Muscle of leg (tissue), 11 donors: ENCODE results near the gene NPAS3. TPM values are rescaled to one million over a fixed set of nuclear protein-coding genes. Genes with fewer than 3 reads are reported as not detected.

Experiments
- DNase-seq: peaks from one replicate; pipeline ENCODE4 v3.0.0; 2013
- H3K27ac ChIP-seq: one replicate; pipeline ENCODE4 v1.5.1; 2013; ENCODE audit warnings: mild to moderate bottlenecking, low read length, control low read depth
- H3K27me3 ChIP-seq: one replicate; pipeline ENCODE4 v1.6.1; 2013; ENCODE audit warnings: low read length; ENCODE audit not compliant: control insufficient read depth, insufficient read depth
- H3K36me3 ChIP-seq: one replicate; pipeline ENCODE4 v1.6.1; 2013; ENCODE audit warnings: low read length; ENCODE audit not compliant: control insufficient read depth, insufficient read depth
- H3K4me1 ChIP-seq: one replicate; pipeline ENCODE4 v1.6.1; 2013; ENCODE audit warnings: low read length; ENCODE audit not compliant: control insufficient read depth, insufficient read depth
- H3K4me3 ChIP-seq: one replicate; pipeline ENCODE4 v1.5.1; 2013; ENCODE audit warnings: low read length, control low read depth
- H3K9me3 ChIP-seq: replicated peaks from 2 replicates; pipeline ENCODE4 v1.6.1; 2013; ENCODE audit warnings: low read depth, low read length; ENCODE audit not compliant: control insufficient read depth
- WGBS: methylation state at CpG from one replicate; pipeline ENCODE4 v1.1.5; 2013; ENCODE audit warnings: missing lambda C conversion rate; ENCODE audit not compliant: insufficient coverage; 5-methylcytosine and 5-hydroxymethylcytosine counted together
- polyA plus RNA-seq, 8 donors: library from polyadenylated mRNA; unstranded; fragments of 120-200 nt; gene quantifications; one replicate each; pipeline versions ENCODE4 v1.2.1 to v1.2.3, GENCODE V29; 2013; ENCODE audit warnings: inconsistent platforms in 1 of 8, low replicate concordance in 1 of 8; ENCODE audit not compliant: insufficient read length in 8 of 8, insufficient read depth in 1 of 8
- total RNA-seq: library from RNA; stranded (reverse); fragments of 120-200 nt; gene quantifications from one replicate; pipeline ENCODE4 v1.2.4, GENCODE V29; 2013

NPAS3 gene
- total and polyA plus RNA-seq, 9 donors = 3.4 to 7.6 (median 5.1) TPM

DNA sequence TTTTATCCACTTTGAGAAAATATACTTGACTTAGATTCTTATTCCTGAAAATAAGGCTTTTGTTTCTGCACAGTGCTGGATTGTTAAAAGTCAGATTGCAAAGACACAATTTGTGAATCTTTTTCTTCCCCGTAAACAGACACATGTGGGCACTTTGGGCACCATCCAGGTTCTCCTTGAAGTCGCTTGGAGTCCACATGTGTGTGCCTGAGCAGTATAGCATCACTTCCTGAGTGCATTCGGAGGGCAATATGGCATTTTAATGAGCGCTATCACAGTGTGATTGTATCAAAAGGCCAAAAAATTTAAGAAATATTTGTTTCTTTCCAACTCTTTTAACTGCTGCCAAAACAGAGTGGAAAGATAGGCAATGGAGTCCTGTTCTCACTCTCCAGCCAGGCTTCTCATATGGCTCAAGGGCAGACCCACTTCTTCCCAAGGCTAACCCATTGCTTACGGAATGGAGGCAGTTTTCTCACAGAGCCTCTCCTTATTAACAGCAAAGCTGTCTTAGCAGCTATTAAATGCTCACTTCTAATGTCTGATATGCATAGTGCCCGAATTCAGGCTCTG, 615.1 kb downstream of the NPAS3 start:
- no peaks in the 10 kb centered on the region for H3K9me3 ChIP-seq
- no peak overlapping the region for H3K4me3 ChIP-seq
- H3K27me3 ChIP-seq = no peaks in the 10 kb centered on the region
- no peak for DNase-seq
- no peak overlapping the region for H3K27ac ChIP-seq
- H3K36me3 ChIP-seq = no peaks in the 10 kb centered on the region
- peaks cover 3% of the 10 kb centered on the region for H3K4me1 ChIP-seq
- 67% methylated on average over 2 of the region's 6 CpGs for WGBS

DNA sequence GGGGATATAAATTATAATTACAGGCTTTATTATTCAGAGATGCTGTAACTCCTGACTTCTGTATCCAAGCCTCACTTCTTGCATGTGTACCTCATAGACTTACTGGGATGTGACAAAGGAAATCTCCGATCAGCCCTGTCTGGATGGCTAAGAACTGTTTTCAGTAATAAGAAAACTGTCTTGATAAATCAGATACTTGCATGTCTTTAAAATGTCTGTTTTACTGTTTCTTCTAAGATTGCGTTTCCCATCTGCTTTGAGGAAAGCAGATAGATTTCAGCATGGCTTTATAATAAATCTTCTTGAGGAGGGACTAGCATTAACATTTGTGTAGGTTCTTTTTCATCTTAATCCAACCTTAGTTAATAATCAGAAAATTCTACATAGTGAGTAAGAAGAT, 616.3 kb downstream of the NPAS3 start:
- H3K9me3 ChIP-seq = no peaks in the 10 kb centered on the region
- H3K4me3 ChIP-seq = no peak overlapping the region
- no peaks in the 10 kb centered on the region for H3K27me3 ChIP-seq
- peaks cover 3% of the 10 kb centered on the region for H3K4me1 ChIP-seq
- no peak for DNase-seq
- no peaks in the 10 kb centered on the region for H3K36me3 ChIP-seq
- no CpG with 5 or more reads among the region's 2 CpGs for WGBS
- H3K27ac ChIP-seq = no peak overlapping the region

DNA sequence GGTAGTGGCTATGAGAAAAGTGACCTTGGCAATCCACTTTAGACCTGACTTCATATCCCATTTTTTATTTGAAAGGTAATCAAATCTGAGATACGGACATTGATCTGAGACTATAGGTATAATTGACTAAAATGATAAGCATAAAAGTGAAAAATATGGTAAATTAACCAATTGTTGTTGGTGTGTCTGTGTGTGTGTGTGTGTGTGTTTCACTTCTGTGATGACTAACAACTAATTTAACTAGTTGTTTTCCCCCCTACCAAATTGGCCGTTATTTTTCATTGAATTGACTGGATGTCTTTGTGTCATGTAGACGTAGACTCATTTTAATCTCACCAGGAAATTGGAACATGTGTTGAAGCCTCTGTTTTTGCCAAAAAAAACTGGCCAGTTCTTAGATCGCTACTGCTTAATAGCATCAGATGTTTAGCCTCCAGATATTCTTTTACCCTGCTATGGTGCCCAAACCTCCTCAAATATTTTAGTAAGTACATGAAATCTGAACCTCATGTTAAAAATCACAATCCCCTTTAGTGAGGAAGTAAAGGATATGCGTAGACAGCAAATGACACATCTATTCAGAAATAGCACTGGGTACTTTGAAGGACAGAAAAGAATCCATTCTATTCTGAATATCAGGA, 617.2 kb downstream of the NPAS3 start:
- WGBS = no CpG with 5 or more reads among the region's 5 CpGs
- H3K27ac ChIP-seq = no peak overlapping the region
- H3K4me3 ChIP-seq = no peak overlapping the region
- no peaks in the 10 kb centered on the region for H3K27me3 ChIP-seq
- H3K9me3 ChIP-seq = no peaks in the 10 kb centered on the region
- peaks cover 5% of the 10 kb centered on the region for H3K4me1 ChIP-seq
- DNase-seq = peak; percentile 64
- H3K36me3 ChIP-seq = no peaks in the 10 kb centered on the region

DNA sequence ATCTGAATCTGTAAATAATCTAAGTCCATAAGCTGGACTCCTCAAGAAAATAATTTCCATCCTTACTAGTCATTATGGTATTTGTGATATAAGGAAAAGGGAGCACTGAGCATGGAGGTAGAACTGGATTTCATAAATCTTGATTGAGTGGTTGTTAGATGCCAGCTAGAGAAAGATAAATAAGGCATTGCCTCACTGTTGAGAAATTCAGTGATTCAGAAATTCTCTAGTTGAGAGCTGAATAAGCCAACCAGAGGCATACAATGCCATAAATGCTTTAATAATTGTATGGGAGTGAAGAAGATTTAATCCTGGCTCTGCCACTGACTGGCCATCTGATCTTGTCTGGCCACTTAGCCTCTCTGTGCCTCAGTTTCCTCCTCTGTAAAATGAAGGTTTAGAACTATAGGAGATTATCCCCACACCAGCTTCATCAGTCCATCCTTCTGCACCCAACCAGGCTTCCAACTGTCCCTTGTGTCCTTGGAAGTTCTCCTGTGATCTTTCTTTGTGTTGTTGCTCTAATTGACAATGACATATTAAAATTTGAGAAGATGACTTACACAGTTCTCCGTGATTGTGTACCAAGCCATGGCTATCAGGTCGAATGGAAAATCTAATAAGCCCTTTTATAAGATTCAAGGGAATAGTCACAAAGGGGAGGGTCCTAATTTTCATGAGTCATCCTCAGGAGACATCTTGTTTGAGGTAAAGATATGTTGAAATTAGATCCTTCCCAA, 617.9 kb downstream of the NPAS3 start:
- H3K4me1 ChIP-seq = peaks cover 8% of the 10 kb centered on the region
- H3K36me3 ChIP-seq = no peaks in the 10 kb centered on the region
- no peak overlapping the region for H3K27ac ChIP-seq
- H3K4me3 ChIP-seq = no peak overlapping the region
- no CpG with 5 or more reads among the region's 2 CpGs for WGBS
- DNase-seq = no peak
- no peaks in the 10 kb centered on the region for H3K9me3 ChIP-seq
- H3K27me3 ChIP-seq = no peaks in the 10 kb centered on the region

DNA sequence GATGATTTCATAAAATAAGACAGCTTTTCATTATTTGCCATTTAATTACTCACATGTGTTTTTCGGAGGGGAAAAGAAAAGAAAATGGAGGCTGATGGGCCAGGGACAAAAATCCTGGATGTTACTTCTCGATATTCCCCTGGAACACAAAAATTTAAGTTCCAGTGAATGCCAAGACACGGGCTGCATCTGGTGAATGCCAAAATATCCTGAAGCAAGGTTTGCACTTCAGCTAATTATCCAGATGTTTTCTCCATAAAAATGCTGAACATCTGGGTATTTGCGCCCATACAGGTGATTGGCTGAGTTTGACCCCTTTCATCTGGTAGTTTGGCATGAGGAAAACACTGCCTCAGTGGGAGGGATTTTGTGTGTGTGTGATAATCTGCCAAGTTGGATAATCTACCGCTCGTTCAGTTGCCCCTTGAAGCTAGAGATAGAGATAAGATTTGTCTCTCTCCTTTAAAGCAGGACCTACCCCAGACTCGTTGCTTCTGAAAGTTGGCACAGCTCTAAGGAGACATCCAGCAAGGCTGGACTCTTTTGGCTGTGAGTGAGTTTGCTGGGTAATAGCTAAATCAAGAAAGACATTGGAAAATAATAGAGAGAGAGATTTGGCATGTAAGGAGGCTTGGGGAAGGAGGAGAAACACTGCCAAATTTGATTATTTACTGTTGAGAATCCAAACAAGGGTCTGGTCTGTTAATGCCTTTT, 622.2 kb downstream of the NPAS3 start:
- Histone ChIP-seq H3K9me3 (no peaks in the 10 kb centered on the region), H3K4me3 (no peak overlapping the region), H3K27me3 (no peaks in the 10 kb centered on the region), H3K4me1 (peaks cover 8% of the 10 kb centered on the region), H3K36me3 (no peaks in the 10 kb centered on the region), H3K27ac (peak overlapping the region; percentile 59)
- peak; percentile 87 for DNase-seq
- WGBS = 10% methylated on average over 2 of the region's 7 CpGs

DNA sequence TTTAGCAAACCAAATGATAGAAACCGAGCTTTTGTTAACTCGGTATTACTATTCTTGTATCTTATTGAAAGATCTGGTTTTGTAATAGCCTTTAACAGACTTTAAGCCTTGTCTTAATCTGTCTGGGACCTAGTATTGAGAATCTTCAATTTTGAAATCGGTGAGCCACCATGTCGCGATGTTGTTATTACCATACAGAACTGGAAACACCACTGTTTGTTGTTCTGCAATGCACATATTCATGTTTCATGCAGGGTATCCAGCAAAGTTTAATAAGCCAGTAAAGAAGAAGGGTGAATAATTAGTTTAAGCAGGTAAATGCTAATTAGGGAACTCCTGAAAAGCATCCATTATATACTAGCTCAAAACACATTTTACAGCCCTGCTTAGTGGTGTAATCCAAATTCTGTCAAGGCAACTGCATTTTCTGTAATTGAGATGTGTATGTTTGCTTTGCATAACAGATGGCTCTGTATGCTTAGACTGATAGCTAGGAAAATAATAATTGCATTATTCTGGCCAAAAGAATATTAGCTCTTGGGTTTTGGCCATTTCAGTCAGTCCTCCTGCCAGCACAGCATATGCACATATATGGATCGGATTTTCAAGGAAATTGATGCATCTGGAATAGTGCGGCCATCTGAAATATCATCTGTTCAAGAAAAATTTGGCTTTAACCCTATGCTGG, 623.0 kb downstream of the NPAS3 start:
- no peak overlapping the region for H3K27ac ChIP-seq
- H3K9me3 ChIP-seq = no peaks in the 10 kb centered on the region
- WGBS = no CpG with 5 or more reads among the region's 7 CpGs

DNA sequence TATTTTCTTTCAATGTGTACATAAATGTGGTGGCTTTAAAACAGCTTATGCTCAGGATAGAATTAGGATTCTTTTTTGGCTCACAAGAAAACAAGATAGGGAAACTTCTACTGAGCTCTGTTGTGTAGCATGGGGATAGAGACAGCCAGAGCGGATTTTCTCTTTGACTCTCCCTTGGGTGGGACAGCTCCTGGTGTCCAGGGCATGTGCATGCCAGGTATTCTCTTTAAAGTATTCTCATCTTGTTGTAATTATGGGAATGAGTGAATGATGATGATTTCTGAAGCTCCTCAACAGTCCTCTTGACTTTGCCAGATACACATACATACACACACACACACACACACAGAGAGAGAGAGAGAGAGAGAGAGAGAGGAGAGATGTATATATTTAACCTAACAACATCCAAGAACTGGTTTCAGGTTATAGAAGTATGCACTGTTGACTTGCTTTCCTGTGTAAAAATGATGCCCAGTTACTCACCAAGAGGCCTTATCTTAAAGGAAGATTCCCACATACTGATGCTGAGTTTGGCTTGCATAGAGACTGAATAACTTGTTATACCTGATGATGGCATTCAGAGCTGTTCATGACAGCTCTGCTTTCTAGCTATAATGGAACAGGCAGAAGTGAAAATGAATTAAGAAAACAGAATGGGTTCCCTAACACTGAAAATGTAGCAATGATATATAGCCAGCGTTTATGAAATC, 624.7 kb downstream of the NPAS3 start:
- Histone ChIP-seq H3K4me1 (peaks cover 13% of the 10 kb centered on the region), H3K27me3 (no peaks in the 10 kb centered on the region), H3K27ac (peak overlapping the region; percentile 5), H3K4me3 (no peak overlapping the region), H3K36me3 (no peaks in the 10 kb centered on the region), H3K9me3 (no peaks in the 10 kb centered on the region)
- DNase-seq = peak; percentile 84
- WGBS = no CpG with 5 or more reads among the region's 2 CpGs

More for the DNA sequence above, 623.0 kb downstream of the NPAS3 start:
- peak; percentile 94 for DNase-seq
- no peaks in the 10 kb centered on the region for H3K27me3 ChIP-seq
- no peak overlapping the region for H3K4me3 ChIP-seq
- no peaks in the 10 kb centered on the region for H3K36me3 ChIP-seq
- peaks cover 8% of the 10 kb centered on the region for H3K4me1 ChIP-seq

DNA sequence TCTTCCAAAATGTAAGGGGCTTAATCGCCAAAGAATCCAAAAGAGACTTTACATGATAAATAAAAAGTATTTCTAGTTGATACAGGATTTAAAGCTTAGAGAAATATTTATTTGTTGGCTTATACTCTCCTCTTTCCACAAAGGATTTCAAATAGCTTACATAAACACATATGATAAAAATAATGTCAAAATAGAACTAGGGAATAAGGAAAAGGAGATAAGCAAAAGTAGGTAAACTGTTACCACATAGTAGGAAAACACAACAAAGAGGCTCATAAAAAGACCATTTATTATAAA, 625.2 kb downstream of the NPAS3 start:
- peaks cover 13% of the 10 kb centered on the region for H3K4me1 ChIP-seq
- no peak for DNase-seq
- H3K9me3 ChIP-seq = no peaks in the 10 kb centered on the region
- H3K27me3 ChIP-seq = no peaks in the 10 kb centered on the region
- H3K27ac ChIP-seq = no peak overlapping the region
- H3K4me3 ChIP-seq = no peak overlapping the region
- no peaks in the 10 kb centered on the region for H3K36me3 ChIP-seq
- WGBS = no CpG with 5 or more reads among the region's 1 CpG

DNA sequence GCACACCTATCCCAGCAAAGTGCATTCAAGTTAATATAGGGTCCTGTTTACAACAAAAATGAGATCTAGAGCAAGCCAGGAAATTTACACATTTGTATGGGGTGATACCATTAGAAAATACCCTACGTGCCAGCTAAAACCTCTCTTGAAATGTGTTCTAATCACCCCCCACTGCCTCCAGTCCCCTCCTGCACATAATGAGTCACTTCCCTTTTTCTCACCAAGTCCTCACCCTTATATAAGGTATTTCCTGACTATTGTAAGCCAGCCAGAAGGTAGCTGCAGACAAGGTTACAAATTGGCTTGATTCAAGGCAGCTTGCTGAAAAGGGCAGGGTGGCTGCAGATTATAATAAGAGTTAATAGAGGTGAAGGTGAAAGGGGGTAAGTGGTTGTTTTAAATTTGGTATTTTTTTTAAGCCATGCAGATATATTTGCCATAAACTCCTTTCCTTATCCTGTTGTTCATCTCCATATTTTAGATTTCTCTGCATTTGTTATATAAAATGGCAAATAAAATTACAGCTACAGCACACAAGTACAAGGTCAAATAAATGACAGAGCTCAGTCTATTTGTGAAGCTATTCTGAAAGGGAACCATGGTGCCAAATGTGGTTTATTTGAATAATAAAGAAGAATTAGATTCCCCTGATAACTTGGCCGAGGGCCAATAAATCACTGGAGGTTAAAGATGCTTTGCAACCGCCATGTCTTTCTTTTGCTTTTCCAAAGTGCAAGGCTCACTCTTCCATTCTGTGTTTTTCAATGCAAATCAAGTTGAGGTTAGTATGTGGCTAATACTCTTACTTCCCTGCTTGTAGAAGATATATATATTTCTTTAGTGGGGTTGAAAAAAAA, 626.3 kb downstream of the NPAS3 start:
- no peaks in the 10 kb centered on the region for H3K36me3 ChIP-seq
- no CpG with 5 or more reads among the region's 3 CpGs for WGBS
- H3K27ac ChIP-seq = no peak overlapping the region

More for the DNA sequence above, 626.3 kb downstream of the NPAS3 start:
- Histone ChIP-seq H3K4me3 (no peak overlapping the region), H3K4me1 (peaks cover 13% of the 10 kb centered on the region), H3K27me3 (no peaks in the 10 kb centered on the region), H3K9me3 (no peaks in the 10 kb centered on the region)
- no peak for DNase-seq
